Skeletal muscle tissue (tissue), 4 donors: ENCODE results near the gene FSTL1. TPM values are rescaled to one million over a fixed set of nuclear protein-coding genes. Genes with fewer than 3 reads are reported as not detected.

Source experiments
- H3K27ac ChIP-seq: one replicate; pipeline ENCODE4 v1.7.0; 2013; ENCODE audit warnings: mild to moderate bottlenecking, low read depth, low read length, inconsistent platforms
- H3K27me3 ChIP-seq, 3 donors: one replicate each; pipeline ENCODE4 v1.7.0; 2013; ENCODE audit warnings: low read length in 3 of 3; ENCODE audit not compliant: control insufficient read depth in 3 of 3, insufficient read depth in 3 of 3
- H3K36me3 ChIP-seq, 3 donors: one replicate each; pipeline ENCODE4 v1.7.0; 2013; ENCODE audit warnings: low read length in 3 of 3; ENCODE audit not compliant: control insufficient read depth in 3 of 3, insufficient read depth in 3 of 3
- H3K4me1 ChIP-seq, 3 donors: one replicate each; pipeline ENCODE4 v1.7.0; 2013; ENCODE audit warnings: low read length in 3 of 3, mild to moderate bottlenecking in 3 of 3; ENCODE audit not compliant: control insufficient read depth in 3 of 3, insufficient read depth in 3 of 3
- H3K4me3 ChIP-seq, 3 donors: one replicate each; pipeline ENCODE4 v1.7.0; 2013; ENCODE audit warnings: low read length in 3 of 3
- H3K9ac ChIP-seq, 3 donors: one replicate each; pipeline ENCODE4 v1.7.0; 2013; ENCODE audit warnings: low read length in 3 of 3, mild to moderate bottlenecking in 3 of 3, moderate library complexity in 2 of 3, low read depth in 1 of 3
- H3K9me3 ChIP-seq, 3 donors: one replicate each; pipeline ENCODE4 v1.7.0; 2013; ENCODE audit warnings: low read length in 3 of 3; ENCODE audit not compliant: control insufficient read depth in 3 of 3
- total RNA-seq: library from RNA; depleted of rRNA; stranded (reverse); fragments of >200 nt; gene quantifications from one replicate; pipeline ENCODE4 v1.2.3, GENCODE V29; 2014
- donor health status: Osteomylitis.

FSTL1 gene
- total RNA-seq, 1 donor from 2014 or later, result 377 TPM

DNA sequence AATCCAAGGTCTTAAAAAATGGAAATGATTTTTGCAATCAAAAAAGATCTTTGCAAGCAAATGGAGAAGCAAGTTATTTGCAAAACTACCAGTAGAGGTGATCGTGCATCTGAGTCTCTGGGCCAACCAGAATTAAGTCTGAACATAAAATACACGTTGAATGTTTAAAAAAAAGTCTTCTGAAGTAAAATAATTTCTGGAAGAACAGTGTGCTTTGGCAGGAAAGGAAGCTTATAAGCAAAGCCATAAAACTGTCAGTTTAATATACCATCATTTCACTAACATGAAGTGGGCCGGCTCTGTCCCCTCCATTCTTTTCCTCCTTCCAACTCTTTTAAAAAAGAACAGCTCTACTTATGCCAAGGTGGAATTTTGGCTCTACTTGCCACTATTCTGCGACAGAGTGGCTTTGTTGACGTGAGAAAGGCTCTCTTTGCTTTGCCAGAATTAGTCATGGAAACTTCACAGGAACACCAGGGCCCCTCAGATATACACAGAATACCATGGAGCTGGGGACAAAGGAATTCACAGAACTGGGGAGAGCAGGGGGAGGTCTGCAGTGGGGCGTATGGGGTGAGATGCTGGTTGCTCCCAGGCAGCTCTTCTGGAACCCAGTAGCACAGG is 29.8 kb downstream of the FSTL1 start:
- Histone ChIP-seq H3K4me1 (peaks cover 30 to 48% (median 36%) of the 10 kb centered on the region in 3 donors), H3K9ac (no peak overlapping the region), H3K36me3 (peaks cover 0 to 3% (median 0%) of the 10 kb centered on the region in 3 donors), H3K27ac (no peak overlapping the region), H3K4me3 (no peak overlapping the region), H3K27me3 (no peaks in the 10 kb centered on the region), H3K9me3 (no peaks in the 10 kb centered on the region)

GRCh38 chr3:120420360-120420759 is 30.4 kb downstream of the FSTL1 start:
- H3K27ac ChIP-seq, result peak overlapping the region; percentile 3
- H3K9ac ChIP-seq, result no peak overlapping the region
- H3K4me1 ChIP-seq, result peaks cover 30 to 48% (median 39%) of the 10 kb centered on the region in 3 donors
- H3K4me3 ChIP-seq, result no peak overlapping the region
- H3K27me3 ChIP-seq, result no peaks in the 10 kb centered on the region
- H3K9me3 ChIP-seq, result no peaks in the 10 kb centered on the region
- H3K36me3 ChIP-seq, result peaks cover 0 to 3% (median 0%) of the 10 kb centered on the region in 3 donors

- no peaks in the 10 kb centered on the region for H3K9me3 ChIP-seq
- H3K27me3 ChIP-seq, result no peaks in the 10 kb centered on the region
- H3K4me1 ChIP-seq, result peaks cover 27 to 46% (median 39%) of the 10 kb centered on the region in 3 donors
- peaks cover 0 to 3% (median 0%) of the 10 kb centered on the region in 3 donors for H3K36me3 ChIP-seq
- H3K4me3 ChIP-seq, result no peak overlapping the region
- H3K9ac ChIP-seq, result no peak overlapping the region
- H3K27ac ChIP-seq, result no peak overlapping the region
Observed at GRCh38 chr3:120419797-120420196, 31.0 kb downstream of the FSTL1 start.

DNA sequence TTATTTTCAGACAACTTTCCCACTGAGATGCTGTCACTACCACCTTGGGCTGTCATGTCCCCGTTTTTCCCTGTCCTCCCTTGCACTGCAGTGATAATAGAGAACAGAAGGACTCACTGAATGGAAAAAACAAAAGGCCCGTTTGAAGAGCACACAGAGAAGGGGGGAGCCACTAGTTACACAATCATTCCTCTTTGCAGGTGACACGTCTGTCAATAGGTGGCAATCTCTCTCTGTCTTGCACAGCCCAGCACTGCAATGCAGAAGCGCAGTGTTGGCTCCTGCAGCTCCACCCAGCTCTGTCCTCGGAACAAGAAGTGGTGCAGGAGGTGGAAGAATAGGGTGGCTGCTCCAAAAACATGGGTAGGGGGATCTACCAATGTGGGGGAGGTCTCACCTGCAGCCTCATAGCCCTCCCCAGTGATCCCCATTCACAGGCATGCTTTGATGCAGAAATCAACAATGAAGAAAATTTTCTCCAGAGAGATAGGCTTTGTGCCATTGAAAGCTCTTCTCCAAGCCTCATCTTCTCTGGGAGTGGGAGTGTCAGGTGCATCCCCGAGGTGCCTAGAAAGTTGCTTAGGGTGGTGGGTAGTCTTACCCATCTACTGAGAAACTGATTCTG is 31.8 kb downstream of the FSTL1 start:
- H3K9me3 ChIP-seq, result no peaks in the 10 kb centered on the region
- H3K4me1 ChIP-seq, result peaks cover 24 to 43% (median 39%) of the 10 kb centered on the region in 3 donors
- no peaks in the 10 kb centered on the region for H3K27me3 ChIP-seq
- peak overlapping the region in 2 of 3 donors; percentile 5 to 41 for H3K4me3 ChIP-seq
- H3K27ac ChIP-seq, result peak overlapping the region; percentile 49
- peaks cover 0 to 3% (median 0%) of the 10 kb centered on the region in 3 donors for H3K36me3 ChIP-seq
- H3K9ac ChIP-seq, result peak overlapping the region in 2 of 3 donors; percentile 20 to 65

- peak overlapping the region; percentile 49 for H3K27ac ChIP-seq
- H3K27me3 ChIP-seq, result no peaks in the 10 kb centered on the region
- peaks cover 0 to 3% (median 0%) of the 10 kb centered on the region in 3 donors for H3K36me3 ChIP-seq
- peaks cover 24 to 42% (median 39%) of the 10 kb centered on the region in 3 donors for H3K4me1 ChIP-seq
- H3K4me3 ChIP-seq, result peak overlapping the region in 2 of 3 donors; percentile 5 to 41
- H3K9ac ChIP-seq, result peak overlapping the region in 2 of 3 donors; percentile 20 to 65
- H3K9me3 ChIP-seq, result no peaks in the 10 kb centered on the region
Observed at GRCh38 chr3:120418446-120418845, 32.3 kb downstream of the FSTL1 start.

GRCh38 chr3:120417272-120417911 is 33.4 kb downstream of the FSTL1 start:
- Histone ChIP-seq H3K27ac (peak overlapping the region; percentile 49), H3K4me3 (peak overlapping the region; percentile 68 to 82 (median 68)), H3K36me3 (peaks cover 0 to 3% (median 0%) of the 10 kb centered on the region in 3 donors), H3K4me1 (peaks cover 24 to 39% (median 37%) of the 10 kb centered on the region in 3 donors), H3K9me3 (no peaks in the 10 kb centered on the region), H3K9ac (peak overlapping the region; percentile 47 to 76 (median 75)), H3K27me3 (no peaks in the 10 kb centered on the region)

DNA sequence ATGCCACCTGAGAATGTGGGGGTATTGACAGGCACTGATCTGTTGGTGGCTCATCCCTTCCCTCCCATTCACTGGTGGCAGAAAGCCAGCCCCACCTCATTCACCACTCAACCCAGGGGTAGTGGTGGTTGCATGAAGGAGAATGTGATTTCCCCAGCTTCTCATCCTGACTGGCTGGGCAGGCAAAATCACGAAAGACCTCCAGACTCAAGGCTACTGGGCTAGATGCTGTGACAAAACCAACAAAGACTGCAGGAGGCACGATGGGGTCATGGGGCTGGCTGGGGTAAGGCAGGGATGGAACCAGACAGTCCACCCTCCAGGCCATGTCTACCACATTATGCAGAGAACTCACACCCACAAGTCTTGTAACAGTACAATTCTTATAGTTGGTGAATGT is 33.9 kb downstream of the FSTL1 start:
- Histone ChIP-seq H3K4me1 (peaks cover 24 to 39% (median 37%) of the 10 kb centered on the region in 3 donors), H3K4me3 (peak overlapping the region; percentile 68 to 82 (median 68)), H3K27me3 (no peaks in the 10 kb centered on the region), H3K9me3 (no peaks in the 10 kb centered on the region), H3K27ac (peak overlapping the region; percentile 34), H3K9ac (peak overlapping the region in 2 of 3 donors; percentile 74 to 75), H3K36me3 (peaks cover 0 to 3% (median 1%) of the 10 kb centered on the region in 3 donors)

- no peaks in the 10 kb centered on the region for H3K9me3 ChIP-seq
- H3K9ac ChIP-seq, result no peak overlapping the region
- peaks cover 24 to 45% (median 32%) of the 10 kb centered on the region in 3 donors for H3K4me1 ChIP-seq
- no peak overlapping the region for H3K4me3 ChIP-seq
- H3K27me3 ChIP-seq, result no peaks in the 10 kb centered on the region
- H3K36me3 ChIP-seq, result peaks cover 3 to 11% (median 4%) of the 10 kb centered on the region in 3 donors
- H3K27ac ChIP-seq, result no peak overlapping the region
Observed at GRCh38 chr3:120415756-120416155, 35.0 kb downstream of the FSTL1 start.

- Histone ChIP-seq H3K36me3 (peaks cover 18 to 45% (median 21%) of the 10 kb centered on the region in 3 donors), H3K4me1 (peaks cover 0 to 10% (median 0%) of the 10 kb centered on the region in 3 donors), H3K9ac (no peak overlapping the region)
Observed at GRCh38 chr3:120410541-120410940, 40.3 kb downstream of the FSTL1 start.

More at GRCh38 chr3:120410541-120410940, 40.3 kb downstream of the FSTL1 start:
- Histone ChIP-seq H3K9me3 (no peaks in the 10 kb centered on the region), H3K4me3 (no peak overlapping the region), H3K27me3 (no peaks in the 10 kb centered on the region), H3K27ac (no peak overlapping the region)
